Measurements from ENCODE around the gene PTPN4.

The PTPN4 gene

DNA sequence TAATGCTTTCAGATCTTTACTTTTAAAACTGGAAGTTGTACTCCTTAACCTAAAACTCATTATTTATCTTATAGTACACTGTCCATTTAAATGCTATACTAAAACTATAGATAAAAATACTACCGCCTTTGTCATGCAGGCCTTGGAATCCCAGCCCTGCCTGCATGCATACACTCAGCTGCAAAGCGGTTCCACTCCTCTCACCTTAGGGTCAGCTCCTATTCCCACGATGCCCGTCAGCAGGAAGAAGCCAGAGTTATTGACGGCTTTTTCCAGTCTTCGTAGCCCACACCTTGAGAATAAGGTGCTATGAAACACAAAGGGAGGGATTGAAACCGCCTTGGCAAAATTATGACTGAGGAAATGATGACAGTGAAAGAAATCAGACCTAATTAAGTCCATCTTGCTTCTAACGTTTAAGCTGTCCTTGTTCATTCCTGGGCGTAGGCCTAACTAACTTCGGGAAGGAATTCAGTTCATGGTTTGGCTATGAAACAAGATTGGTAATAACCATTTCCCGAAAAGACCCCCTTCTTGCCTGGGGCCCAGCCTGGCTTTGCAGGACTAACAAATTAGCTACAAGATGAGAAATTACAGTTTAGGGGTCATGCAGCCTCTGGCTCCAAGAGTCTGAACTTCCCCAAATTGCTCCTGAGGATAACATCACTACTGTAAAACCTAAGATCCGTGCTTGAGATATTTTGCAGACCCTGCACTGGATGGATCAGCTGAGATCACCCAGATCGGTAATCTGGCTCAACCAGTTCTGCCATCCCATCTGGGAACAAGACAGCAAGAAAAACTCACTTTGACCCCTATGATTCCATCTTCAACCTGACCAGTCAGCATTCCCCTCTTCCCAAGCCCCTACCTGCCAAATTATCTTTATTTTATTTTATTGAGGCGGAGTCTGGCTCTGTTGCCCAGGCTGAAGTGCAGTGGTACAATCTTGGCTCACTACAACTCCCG, 270.2 kb downstream of the PTPN4 start:
- DNase-seq = no peak

DNA sequence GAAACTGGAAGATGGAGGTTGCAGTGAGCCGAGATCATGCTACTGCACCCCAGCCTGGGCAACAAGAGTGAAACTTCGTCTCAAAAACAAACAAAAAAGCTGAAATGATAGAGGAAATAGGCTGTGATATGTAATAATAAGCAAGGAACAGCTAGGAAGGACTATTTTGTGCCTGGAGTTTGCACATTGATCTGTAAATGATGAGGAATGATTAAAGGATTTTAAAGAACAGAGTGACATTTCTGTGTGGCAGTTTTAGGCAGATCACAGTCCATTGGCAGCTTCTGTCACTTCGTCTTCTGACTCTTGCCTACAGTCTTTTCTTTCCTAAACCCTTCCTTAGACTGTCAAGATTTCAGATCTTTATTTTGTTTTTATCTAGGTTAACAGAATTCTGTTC, 272.6 kb downstream of the PTPN4 start:
- DNase-seq = no peak

All from CD4-positive, alpha-beta T cell treated with Interleukin-4 for 4 hours (primary cell).